ENCODE data around the gene ASTN1.

GRCh38 chr1:176877557-176877956 is 287.0 kb downstream of the ASTN1 start:
- TF ChIP-seq CTCF (IDR thresholded peaks at IDR 0.05) (no peak), POLR2A (IDR thresholded peaks at IDR 0.05; ENCODE audit: low read depth) (no peak)
